ENCODE data around the gene RFNG.

The RFNG gene

DNA sequence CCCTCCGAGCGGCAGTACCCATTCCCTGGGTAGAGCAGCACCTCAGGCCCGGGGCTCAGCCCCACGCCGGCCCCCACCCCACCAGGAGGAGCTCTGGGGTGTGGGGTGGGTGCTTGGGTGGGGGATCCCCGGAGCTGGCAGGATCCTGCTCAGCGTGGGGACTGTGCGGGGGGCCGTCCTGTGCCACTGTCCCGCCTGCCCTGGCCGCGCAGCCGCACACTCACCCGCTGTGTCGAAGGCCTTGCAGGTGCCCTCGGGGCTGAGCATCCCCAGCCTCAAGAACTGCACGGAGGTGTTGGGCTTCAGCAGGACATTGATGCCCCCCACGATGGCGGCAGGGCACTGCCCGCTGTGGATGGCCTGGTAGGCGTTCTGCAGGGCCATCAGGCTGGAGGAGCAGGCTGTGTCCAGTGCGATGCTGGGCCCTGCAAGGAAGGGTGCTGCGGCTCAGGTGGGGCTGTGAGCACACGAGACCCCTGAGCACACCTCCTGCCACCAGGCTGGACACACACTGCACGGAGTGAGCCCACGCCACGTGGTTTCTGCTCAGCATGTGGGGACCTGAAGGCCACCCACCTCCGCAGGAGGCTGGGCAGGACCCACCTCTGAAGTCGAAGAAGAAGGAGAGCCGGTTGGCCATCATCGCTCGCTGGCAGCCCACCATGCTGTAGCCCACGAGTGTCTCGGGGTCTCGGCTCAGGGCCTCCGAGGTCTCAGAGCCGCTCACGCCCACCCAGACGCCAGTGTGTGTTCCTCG is 41.6 kb upstream of the RFNG start:
- TF ChIP-seq, protein P1, sequence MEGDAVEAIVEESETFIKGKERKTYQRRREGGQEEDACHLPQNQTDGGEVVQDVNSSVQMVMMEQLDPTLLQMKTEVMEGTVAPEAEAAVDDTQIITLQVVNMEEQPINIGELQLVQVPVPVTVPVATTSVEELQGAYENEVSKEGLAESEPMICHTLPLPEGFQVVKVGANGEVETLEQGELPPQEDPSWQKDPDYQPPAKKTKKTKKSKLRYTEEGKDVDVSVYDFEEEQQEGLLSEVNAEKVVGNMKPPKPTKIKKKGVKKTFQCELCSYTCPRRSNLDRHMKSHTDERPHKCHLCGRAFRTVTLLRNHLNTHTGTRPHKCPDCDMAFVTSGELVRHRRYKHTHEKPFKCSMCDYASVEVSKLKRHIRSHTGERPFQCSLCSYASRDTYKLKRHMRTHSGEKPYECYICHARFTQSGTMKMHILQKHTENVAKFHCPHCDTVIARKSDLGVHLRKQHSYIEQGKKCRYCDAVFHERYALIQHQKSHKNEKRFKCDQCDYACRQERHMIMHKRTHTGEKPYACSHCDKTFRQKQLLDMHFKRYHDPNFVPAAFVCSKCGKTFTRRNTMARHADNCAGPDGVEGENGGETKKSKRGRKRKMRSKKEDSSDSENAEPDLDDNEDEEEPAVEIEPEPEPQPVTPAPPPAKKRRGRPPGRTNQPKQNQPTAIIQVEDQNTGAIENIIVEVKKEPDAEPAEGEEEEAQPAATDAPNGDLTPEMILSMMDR (IDR thresholded peaks at IDR 0.05; ENCODE audit: insufficient read depth, low read length, poor library complexity, severe bottlenecking) = no peak
- Histone ChIP-seq H3K36me3 (ENCODE audit: control insufficient read depth, insufficient read depth, low read length) (peaks cover 59% of the 10 kb centered on the region), H3K4me3 (replicated peaks; ENCODE audit: low read depth, low read length) (no peak overlapping the region), H3K27me3 (replicated peaks; ENCODE audit: control insufficient read depth, insufficient read depth, low read length) (no peaks in the 10 kb centered on the region)
- DNase-seq (ENCODE audit: extremely low read depth, insufficient read length) = peak; percentile 17

DNA sequence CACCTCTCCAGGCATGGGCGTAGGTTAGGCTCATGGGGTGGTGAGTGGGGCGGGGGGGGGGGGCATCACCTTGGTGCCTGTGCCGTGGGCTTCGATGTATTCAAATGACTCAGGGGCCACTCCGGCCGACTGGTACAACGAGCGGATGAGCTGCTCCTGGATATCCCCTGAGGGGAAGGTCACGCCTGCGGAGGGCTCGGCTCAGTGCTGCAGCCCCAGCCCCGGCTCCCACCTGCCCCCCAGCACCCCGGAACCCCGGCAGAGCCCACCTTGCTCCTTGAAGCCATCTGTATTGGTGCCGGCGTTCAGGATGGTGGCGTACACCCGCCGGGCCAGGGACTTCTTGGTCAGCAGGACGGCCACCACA is 41.0 kb upstream of the RFNG start:
- Histone ChIP-seq H3K27me3 (replicated peaks; ENCODE audit: control insufficient read depth, insufficient read depth, low read length) (no peaks in the 10 kb centered on the region), H3K36me3 (ENCODE audit: control insufficient read depth, insufficient read depth, low read length) (peaks cover 65% of the 10 kb centered on the region), H3K4me3 (replicated peaks; ENCODE audit: low read depth, low read length) (no peak overlapping the region)
- no peak for DNase-seq (ENCODE audit: extremely low read depth, insufficient read length)
- TF ChIP-seq, protein P1 (IDR thresholded peaks at IDR 0.05; ENCODE audit: insufficient read depth, low read length, poor library complexity, severe bottlenecking) = no peak

DNA sequence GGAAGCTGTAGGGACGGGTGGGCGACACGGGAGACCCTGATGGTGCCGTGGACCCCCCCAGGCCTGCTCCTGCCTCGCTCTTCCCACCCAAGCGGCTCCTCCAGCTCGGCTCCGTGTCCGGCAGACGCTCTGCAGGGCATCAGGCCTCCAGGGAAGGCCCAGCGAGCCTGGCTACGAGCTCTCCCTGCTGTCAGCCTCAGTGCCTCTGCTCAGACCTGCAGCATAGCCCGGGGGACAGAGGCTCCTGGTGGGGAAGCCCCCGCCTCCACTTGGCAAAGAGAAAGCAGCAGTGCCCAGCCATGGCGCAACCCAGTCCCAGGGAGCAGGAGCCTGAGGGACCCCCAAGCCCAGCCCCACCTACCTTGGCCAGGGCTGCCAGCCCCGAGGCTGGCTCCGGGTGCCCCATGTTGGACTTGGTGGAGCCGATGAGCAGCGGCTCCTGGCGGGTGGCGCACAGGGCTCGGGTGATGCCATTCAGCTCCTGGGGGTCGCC is 40.5 kb upstream of the RFNG start:
- DNase-seq (ENCODE audit: extremely low read depth, insufficient read length) = no peak
- TF ChIP-seq, protein P1 (IDR thresholded peaks at IDR 0.05; ENCODE audit: insufficient read depth, low read length, poor library complexity, severe bottlenecking) = no peak
- Histone ChIP-seq H3K36me3 (ENCODE audit: control insufficient read depth, insufficient read depth, low read length) (peaks cover 69% of the 10 kb centered on the region), H3K27me3 (replicated peaks; ENCODE audit: control insufficient read depth, insufficient read depth, low read length) (no peaks in the 10 kb centered on the region), H3K4me3 (replicated peaks; ENCODE audit: low read depth, low read length) (no peak overlapping the region)

DNA sequence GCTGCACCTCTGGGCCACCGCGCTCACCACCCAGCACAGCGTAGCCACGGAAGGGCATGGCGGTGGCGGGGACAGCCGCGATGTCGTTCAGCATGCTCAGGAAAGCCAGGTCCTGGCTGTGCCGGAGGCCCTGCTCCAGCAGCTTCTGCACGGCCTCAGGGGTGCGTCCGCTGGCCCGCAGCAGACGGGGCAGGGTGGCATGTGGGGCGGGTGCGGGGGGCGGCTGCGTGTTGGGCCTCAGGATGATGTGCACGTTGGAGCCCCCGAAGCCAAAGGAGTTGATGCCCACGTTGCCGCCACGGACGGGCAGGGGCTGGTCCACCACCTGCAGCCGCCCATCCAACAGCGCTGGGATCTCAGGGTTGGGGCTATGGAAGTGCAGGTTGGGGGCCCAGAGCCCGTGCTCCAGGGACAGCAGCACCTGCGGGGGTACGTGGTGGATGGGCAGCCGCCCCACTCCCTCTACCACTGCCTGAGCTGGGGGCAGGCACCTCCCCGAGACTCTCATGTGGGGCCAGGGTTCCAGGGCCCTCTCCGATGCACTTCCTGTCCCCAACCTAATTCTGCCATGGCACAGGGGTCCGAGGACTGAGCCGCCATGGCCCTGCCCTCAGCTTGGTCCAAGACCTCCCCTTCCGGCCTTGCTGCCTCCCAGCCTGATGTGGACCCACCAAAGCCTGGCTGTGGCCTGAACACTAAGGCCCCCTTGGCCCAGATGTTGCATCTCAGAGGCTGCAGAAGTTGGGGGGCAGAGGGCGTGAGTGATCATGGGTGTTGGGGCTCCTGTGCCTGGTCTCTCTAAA is 39.9 kb upstream of the RFNG start:
- TF ChIP-seq, protein P1 (IDR thresholded peaks at IDR 0.05; ENCODE audit: insufficient read depth, low read length, poor library complexity, severe bottlenecking) = no peak
- Histone ChIP-seq H3K27me3 (replicated peaks; ENCODE audit: control insufficient read depth, insufficient read depth, low read length) (no peaks in the 10 kb centered on the region), H3K4me3 (replicated peaks; ENCODE audit: low read depth, low read length) (no peak overlapping the region), H3K36me3 (ENCODE audit: control insufficient read depth, insufficient read depth, low read length) (peaks cover 71% of the 10 kb centered on the region)
- DNase-seq (ENCODE audit: extremely low read depth, insufficient read length) = no peak

DNA sequence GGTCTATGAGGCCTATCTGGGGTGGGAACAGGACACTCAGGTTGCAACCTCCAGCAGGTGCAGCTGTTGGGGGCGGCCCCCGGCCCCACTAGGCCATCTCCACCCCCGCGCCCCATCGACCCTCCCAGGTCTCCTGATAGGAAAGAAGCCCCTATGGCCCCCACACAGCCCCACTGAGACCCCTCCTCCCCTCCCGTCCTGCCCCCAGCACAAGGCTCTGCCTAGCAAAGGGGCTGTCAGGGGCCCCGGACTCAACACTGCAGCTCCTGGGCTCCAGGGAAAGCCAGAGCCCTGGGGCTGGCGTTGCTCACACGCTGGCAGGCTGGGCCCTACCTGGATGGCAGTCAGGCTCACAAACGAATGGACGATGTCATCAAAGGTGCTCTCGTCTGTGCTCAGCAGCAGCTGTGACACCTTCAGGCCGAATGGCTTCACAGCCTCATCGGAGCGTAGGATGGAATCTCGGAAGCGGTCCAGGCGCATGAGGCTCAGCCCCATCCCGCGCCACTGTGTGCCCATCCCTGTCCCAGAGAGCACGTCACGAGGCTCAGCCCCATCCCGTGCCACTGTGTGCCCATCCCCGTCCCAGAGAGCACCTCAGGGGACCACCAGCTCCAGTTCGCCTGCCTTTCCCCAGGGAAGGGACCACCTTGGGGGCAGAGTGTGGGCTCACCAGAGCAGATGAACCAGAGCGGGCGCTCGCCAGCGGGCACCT is 39.1 kb upstream of the RFNG start:
- H3K4me3 ChIP-seq (replicated peaks; ENCODE audit: low read depth, low read length) = no peak overlapping the region
- TF ChIP-seq, protein P1 (IDR thresholded peaks at IDR 0.05; ENCODE audit: insufficient read depth, low read length, poor library complexity, severe bottlenecking) = no peak
- H3K36me3 ChIP-seq (ENCODE audit: control insufficient read depth, insufficient read depth, low read length) = peaks cover 72% of the 10 kb centered on the region
- no peaks in the 10 kb centered on the region for H3K27me3 ChIP-seq (replicated peaks; ENCODE audit: control insufficient read depth, insufficient read depth, low read length)
- peak; percentile 17 for DNase-seq (ENCODE audit: extremely low read depth, insufficient read length)

Data from GM06990 (cell line).